Stimulated activated naive CD4-positive, alpha-beta T cell treated with Interleukin-2 at 50 U/mL for 16 hours (primary cell): ENCODE data around the gene KYAT1.

Experiments
- DNase-seq: peaks from one replicate; lab custom pipeline; 2025; lab: John Stamatoyannopoulos, UW

Gene KYAT1

GRCh38 chr9:128881884-128882676 lies at the start of gene KYAT1, which contains the start of gene LRRC8A:
KYAT1 (minus strand) TSS chr9:128881950; CDS start chr9:128845405, 36,545 bp downstream.
LRRC8A (plus strand) TSS chr9:128882133; CDS start chr9:128907165, 25,032 bp downstream.
- peak; percentile 98 for DNase-seq

- DNase-seq = no peak
Measured at GRCh38 chr9:128929560-128929959, 47.8 kb upstream of the KYAT1 start.

- no peak for DNase-seq
Measured at GRCh38 chr9:128928624-128929023, 46.9 kb upstream of the KYAT1 start.

GRCh38 chr9:128927731-128928411 lies 46.1 kb upstream of the KYAT1 start:
- DNase-seq = peak; percentile 26

GRCh38 chr9:128923493-128923883 lies 41.7 kb upstream of the KYAT1 start:
- no peak for DNase-seq

GRCh38 chr9:128921881-128922763 lies 40.4 kb upstream of the KYAT1 start:
- no peak for DNase-seq

GRCh38 chr9:128920381-128921058 lies 38.8 kb upstream of the KYAT1 start, which contains the start of gene PHYHD1:
PHYHD1 (plus strand) TSS chr9:128920982; CDS start chr9:128922324, 1,342 bp downstream.
- DNase-seq = no peak

GRCh38 chr9:128919402-128920089 lies 37.8 kb upstream of the KYAT1 start:
- DNase-seq = no peak

GRCh38 chr9:128918921-128919320 lies 37.2 kb upstream of the KYAT1 start:
- DNase-seq = no peak

GRCh38 chr9:128917151-128917849 lies 35.5 kb upstream of the KYAT1 start:
- DNase-seq = no peak

DNA sequence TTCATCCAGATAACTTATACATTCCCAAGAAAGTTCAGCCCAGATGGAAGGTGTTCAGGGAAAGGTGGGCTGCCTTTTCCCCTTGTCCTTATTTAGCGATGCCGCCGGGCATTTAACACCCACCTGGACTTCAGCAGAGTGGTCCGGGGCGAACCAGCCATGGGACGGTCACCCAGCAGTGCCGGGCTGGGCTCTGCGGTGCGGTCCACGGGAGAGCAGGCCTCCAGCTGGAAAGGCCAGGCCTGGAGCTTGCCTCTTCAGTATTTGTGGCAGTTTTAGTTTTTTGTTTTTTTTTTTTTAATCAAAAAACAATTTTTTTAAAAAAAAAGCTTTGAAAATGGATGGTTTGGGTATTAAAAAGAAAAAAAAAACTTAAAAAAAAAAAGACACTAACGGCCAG lies 35.0 kb upstream of the KYAT1 start:
- DNase-seq = no peak

DNA sequence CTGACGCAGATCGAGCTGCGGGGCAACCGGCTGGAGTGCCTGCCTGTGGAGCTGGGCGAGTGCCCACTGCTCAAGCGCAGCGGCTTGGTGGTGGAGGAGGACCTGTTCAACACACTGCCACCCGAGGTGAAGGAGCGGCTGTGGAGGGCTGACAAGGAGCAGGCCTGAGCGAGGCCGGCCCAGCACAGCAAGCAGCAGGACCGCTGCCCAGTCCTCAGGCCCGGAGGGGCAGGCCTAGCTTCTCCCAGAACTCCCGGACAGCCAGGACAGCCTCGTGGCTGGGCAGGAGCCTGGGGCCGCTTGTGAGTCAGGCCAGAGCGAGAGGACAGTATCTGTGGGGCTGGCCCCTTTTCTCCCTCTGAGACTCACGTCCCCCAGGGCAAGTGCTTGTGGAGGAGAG lies 34.5 kb upstream of the KYAT1 start:
- DNase-seq = no peak

- DNase-seq = no peak
Measured at GRCh38 chr9:128913995-128914772, 32.4 kb upstream of the KYAT1 start.

DNA sequence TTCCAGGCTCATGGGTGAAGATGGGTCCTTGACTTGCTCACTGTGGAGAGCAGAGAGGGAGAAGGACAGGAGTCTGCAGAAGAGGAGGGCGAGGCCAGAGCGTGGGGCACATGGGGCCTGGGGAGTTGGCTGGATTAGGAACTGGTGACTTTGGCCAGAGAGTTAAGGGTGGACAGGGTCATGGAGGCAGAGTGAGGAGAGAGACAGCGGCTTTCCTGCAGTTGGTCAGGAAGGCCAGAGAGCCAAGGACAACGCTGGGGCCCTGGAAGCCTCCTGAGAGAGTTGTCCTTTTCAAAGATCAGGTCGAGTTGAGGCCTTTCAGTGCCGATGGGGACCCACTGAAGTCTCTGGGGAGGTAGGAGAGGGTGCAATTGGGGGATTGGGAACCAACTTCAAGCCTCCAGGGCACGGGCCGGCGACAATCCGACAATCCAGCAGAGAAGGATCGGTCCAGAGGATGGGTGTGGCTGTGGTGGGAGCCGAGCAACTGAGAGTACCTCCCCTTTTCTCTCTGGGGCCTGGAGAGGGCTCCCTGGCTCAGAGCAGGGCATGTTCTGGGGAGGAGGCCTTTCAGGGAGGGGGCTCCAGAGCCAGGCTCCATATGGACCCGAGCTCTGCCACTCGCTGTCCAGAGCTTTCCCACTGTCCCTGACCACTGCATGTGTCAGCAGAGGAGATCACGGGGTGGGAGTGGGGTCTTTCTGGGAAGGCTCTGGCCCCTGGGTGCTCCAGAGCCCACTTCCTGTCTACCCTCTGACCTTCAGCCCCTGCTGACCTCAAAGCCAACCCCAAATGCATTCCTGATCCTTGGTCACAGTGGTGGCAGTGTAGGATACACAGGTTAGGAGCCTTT lies 31.5 kb upstream of the KYAT1 start:
- DNase-seq = no peak

DNA sequence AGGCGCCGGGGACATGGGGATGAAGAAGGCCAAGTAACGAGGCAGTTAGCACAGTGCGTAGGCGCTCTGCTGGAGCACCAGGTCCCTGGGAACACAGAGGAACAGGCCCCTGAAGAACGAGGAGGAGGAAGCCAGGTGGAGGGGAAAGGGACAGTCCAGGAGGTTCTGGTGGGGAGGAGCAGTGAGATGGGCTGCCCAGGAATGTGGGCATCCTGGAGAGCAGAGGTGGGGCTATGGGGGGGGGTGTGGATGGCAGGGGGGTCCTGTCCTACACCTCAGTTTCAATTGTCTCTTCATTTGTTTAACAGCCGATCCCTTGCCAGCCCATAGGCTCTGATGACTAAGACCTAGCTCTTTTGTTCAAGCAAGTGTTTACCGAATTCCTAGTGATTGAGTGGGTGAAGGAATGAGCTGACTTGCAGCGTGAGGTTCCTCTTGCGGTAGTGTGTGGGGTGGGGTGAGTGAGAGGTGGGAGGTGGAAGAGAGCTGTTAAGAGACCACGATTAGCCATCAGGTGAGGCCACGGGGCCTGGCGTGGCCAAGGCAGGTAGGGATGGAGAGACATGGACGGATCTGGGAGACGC lies 30.6 kb upstream of the KYAT1 start:
- DNase-seq = no peak

DNA sequence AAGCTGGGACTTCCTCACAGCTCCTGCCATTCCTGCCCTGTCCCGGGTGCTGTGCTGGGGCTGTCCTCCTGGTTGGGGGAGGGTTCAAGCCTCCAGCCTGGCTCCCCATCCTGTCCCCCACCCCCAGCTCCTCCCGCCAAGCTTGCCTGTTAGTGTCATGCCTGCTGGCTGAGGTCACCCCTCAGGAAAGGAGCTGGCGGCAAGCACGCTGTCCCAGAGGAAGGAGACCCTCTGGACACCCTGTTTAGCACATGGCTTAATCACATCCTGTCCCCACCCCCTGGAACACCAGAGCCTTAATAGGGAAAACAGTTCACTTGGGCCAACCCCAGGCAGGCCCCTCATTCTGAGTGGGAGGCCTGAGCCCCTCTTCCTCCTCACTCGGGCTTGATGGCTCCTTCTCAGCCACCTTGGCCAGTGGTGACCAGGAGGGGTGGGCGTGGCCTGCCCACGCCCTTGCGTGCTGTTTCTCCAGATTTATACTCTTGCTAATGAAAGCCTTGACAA lies 29.8 kb upstream of the KYAT1 start:
- no peak for DNase-seq

- DNase-seq = no peak
Measured at GRCh38 chr9:128910906-128911305, 29.2 kb upstream of the KYAT1 start.

GRCh38 chr9:128909859-128910258 lies 28.1 kb upstream of the KYAT1 start:
- DNase-seq = no peak
